GM21576 (cell line): ENCODE results near the gene CSNK1G3.

Experiments used
- ATAC-seq: cut with Tn5 transposase; IDR thresholded peaks from one replicate; pipeline ENCODE4 v1.9.1; 2021; ENCODE audit warnings: mild to moderate bottlenecking, moderate library complexity; ENCODE audit not compliant: unreplicated experiment

The CSNK1G3 gene

GRCh38 chr5:123554601-123555000 lies 42.6 kb downstream of the CSNK1G3 start:
- ATAC-seq, result no peak

- no peak for ATAC-seq
These were observed 45.9 kb downstream of the CSNK1G3 start for GRCh38 chr5:123557907-123558306.

- no peak for ATAC-seq
These were observed 46.9 kb downstream of the CSNK1G3 start for GRCh38 chr5:123558762-123559433.

- no peak for ATAC-seq
These were observed 47.4 kb downstream of the CSNK1G3 start for GRCh38 chr5:123559434-123559775.

- ATAC-seq, result no peak
These were observed 49.3 kb downstream of the CSNK1G3 start for GRCh38 chr5:123561230-123561629.

GRCh38 chr5:123571927-123572326 lies 60.0 kb downstream of the CSNK1G3 start:
- ATAC-seq, result no peak

- ATAC-seq, result no peak
These were observed 66.4 kb downstream of the CSNK1G3 start for GRCh38 chr5:123578390-123578789.

- no peak for ATAC-seq
These were observed 67.4 kb downstream of the CSNK1G3 start for GRCh38 chr5:123579410-123579809.

GRCh38 chr5:123582550-123583285 lies 70.7 kb downstream of the CSNK1G3 start:
- no peak for ATAC-seq

GRCh38 chr5:123585871-123586270 lies 73.9 kb downstream of the CSNK1G3 start:
- ATAC-seq, result no peak

GRCh38 chr5:123594434-123594833 lies 82.5 kb downstream of the CSNK1G3 start:
- ATAC-seq, result no peak

GRCh38 chr5:123597018-123597417 lies 85.0 kb downstream of the CSNK1G3 start:
- ATAC-seq, result no peak

- no peak for ATAC-seq
These were observed 86.2 kb downstream of the CSNK1G3 start for GRCh38 chr5:123598028-123598689.

- ATAC-seq, result no peak
These were observed 87.2 kb downstream of the CSNK1G3 start for GRCh38 chr5:123599171-123599570.

- ATAC-seq, result no peak
These were observed 89.6 kb downstream of the CSNK1G3 start for GRCh38 chr5:123601610-123602009.

- peak; percentile 64 for ATAC-seq
These were observed 93.8 kb downstream of the CSNK1G3 start for GRCh38 chr5:123605822-123606221.

GRCh38 chr5:123610209-123610608 lies 98.2 kb downstream of the CSNK1G3 start:
- no peak for ATAC-seq

GRCh38 chr5:123610665-123611405 lies 98.9 kb downstream of the CSNK1G3 start:
- ATAC-seq, result peak; percentile 67

- no peak for ATAC-seq
These were observed 99.4 kb downstream of the CSNK1G3 start for GRCh38 chr5:123611406-123611709.

- ATAC-seq, result no peak
These were observed 105.6 kb downstream of the CSNK1G3 start for GRCh38 chr5:123617561-123617960.

GRCh38 chr5:123626051-123626450 lies 114.1 kb downstream of the CSNK1G3 start:
- no peak for ATAC-seq
